ENCODE results near the gene ZNF416.
A peak's percentile ranks its signal among the peaks of the same experiment; 100 is the strongest.

ZNF416 gene

GRCh38 chr19:57559404-57560025 is 19.2 kb downstream of the ZNF416 start, which contains the start of gene ZNF550:
TSS of gene ZNF550 (minus strand) at chr19:57559863. CDS start at chr19:57559682, 181 bp downstream.
- peak; percentile 92 for DNase-seq (ENCODE audit: low spot score)
- in situ Hi-C loops (cut with MboI; ENCODE audit: low pct_unique_long_range_greater_than_20kb, low sequenced_read_pairs, unreplicated experiment): no loop called here

GRCh38 chr19:57559008-57559403 is 19.7 kb downstream of the ZNF416 start:
- TF ChIP-seq CTCF (IDR thresholded peaks at IDR 0.05; ENCODE audit: extremely low read depth, insufficient read depth, missing control alignments): no peak
- in situ Hi-C loops (cut with MboI; ENCODE audit: low pct_unique_long_range_greater_than_20kb, low sequenced_read_pairs, unreplicated experiment): no loop called here
- DNase-seq (ENCODE audit: low spot score): peak; percentile 38

More at GRCh38 chr19:57559404-57560025, 19.2 kb downstream of the ZNF416 start, which contains the start of gene ZNF550:
- TF ChIP-seq CTCF (IDR thresholded peaks at IDR 0.05; ENCODE audit: extremely low read depth, insufficient read depth, missing control alignments): no peak

- in situ Hi-C loops (cut with MboI; ENCODE audit: low pct_unique_long_range_greater_than_20kb, low sequenced_read_pairs, unreplicated experiment): no loop called here
- TF ChIP-seq CTCF (IDR thresholded peaks at IDR 0.05; ENCODE audit: extremely low read depth, insufficient read depth, missing control alignments): peak; percentile 9
- DNase-seq (ENCODE audit: low spot score): no peak
These were observed 20.2 kb downstream of the ZNF416 start for GRCh38 chr19:57558525-57558924.

- DNase-seq (ENCODE audit: low spot score): no peak
- no peak for TF ChIP-seq CTCF (IDR thresholded peaks at IDR 0.05; ENCODE audit: extremely low read depth, insufficient read depth, missing control alignments)
- in situ Hi-C loops (cut with MboI; ENCODE audit: low pct_unique_long_range_greater_than_20kb, low sequenced_read_pairs, unreplicated experiment): no loop called here
These were observed 21.1 kb downstream of the ZNF416 start for GRCh38 chr19:57557659-57558058.

GRCh38 chr19:57552432-57552831 is 26.3 kb downstream of the ZNF416 start:
- in situ Hi-C loops (cut with MboI; ENCODE audit: low pct_unique_long_range_greater_than_20kb, low sequenced_read_pairs, unreplicated experiment): no loop called here
- TF ChIP-seq CTCF (IDR thresholded peaks at IDR 0.05; ENCODE audit: extremely low read depth, insufficient read depth, missing control alignments): no peak
- no peak for DNase-seq (ENCODE audit: low spot score)

- in situ Hi-C loops (cut with MboI; ENCODE audit: low pct_unique_long_range_greater_than_20kb, low sequenced_read_pairs, unreplicated experiment): no loop called here
- no peak for TF ChIP-seq CTCF (IDR thresholded peaks at IDR 0.05; ENCODE audit: extremely low read depth, insufficient read depth, missing control alignments)
- DNase-seq (ENCODE audit: low spot score): no peak
These were observed 32.2 kb downstream of the ZNF416 start for GRCh38 chr19:57546513-57546912.
